Immature natural killer cell (primary cell): ENCODE measurements around the gene USP32. TPM values are rescaled to one million over a fixed set of nuclear protein-coding genes. Genes with fewer than 3 reads are reported as not detected.
"Not testable (repeated sequence)": the region's sequence is repeated elsewhere in the genome, so short reads cannot be mapped to it uniquely, and the experiment has no call there.

Source experiments
- DNase-seq, 3 donors: peaks; one replicate each; pipeline ENCODE4 v3.0.0; 2022; ENCODE audit warnings: mixed read lengths in 1 of 3
- H3K27ac Mint-ChIP-seq, 6 donors: one replicate each; pipeline ENCODE4 v1.8.0; 2020; ENCODE audit warnings: mixed read lengths in 6 of 6, mild to moderate bottlenecking in 5 of 6, inconsistent platforms in 4 of 6, moderate library complexity in 3 of 6
- H3K27me3 Mint-ChIP-seq, 3 donors: one replicate each; pipeline ENCODE4 v1.8.0; 2020 to 2021; ENCODE audit warnings: low read depth in 3 of 3, mild to moderate bottlenecking in 3 of 3, mixed read lengths in 3 of 3, moderate library complexity in 3 of 3, inconsistent platforms in 1 of 3
- H3K36me3 Mint-ChIP-seq, 3 donors: one replicate each; pipeline ENCODE4 v1.8.0; 2020; ENCODE audit warnings: mixed read lengths in 3 of 3, inconsistent platforms in 2 of 3, mild to moderate bottlenecking in 2 of 3
- H3K4me1 Mint-ChIP-seq, 2 donors: one replicate each; pipeline ENCODE4 v1.8.0; 2020; ENCODE audit warnings: inconsistent platforms in 2 of 2, mild to moderate bottlenecking in 2 of 2, mixed read lengths in 2 of 2, moderate library complexity in 1 of 2
- H3K4me3 Mint-ChIP-seq, 5 donors: one replicate each; pipeline ENCODE4 v1.8.0; 2020; ENCODE audit warnings: mild to moderate bottlenecking in 5 of 5, mixed read lengths in 5 of 5, inconsistent platforms in 3 of 5, moderate library complexity in 3 of 5
- H3K9me3 Mint-ChIP-seq, 6 donors: one replicate each; pipeline ENCODE4 v1.8.0; 2020; ENCODE audit warnings: mild to moderate bottlenecking in 6 of 6, mixed read lengths in 6 of 6, inconsistent platforms in 4 of 6, moderate library complexity in 3 of 6
- polyA plus RNA-seq, 3 donors: library from polyadenylated mRNA; unstranded; fragments of 300-500 nt; fragmentation: Illumina TruSeq; gene quantifications; one replicate each; pipeline ENCODE4 v1.2.3, GENCODE V29; 2021

USP32 gene
- polyA plus RNA-seq, 3 donors from 2014 or later = 4.5 to 8.1 (median 5.5) TPM

- H3K4me1 Mint-ChIP-seq = peaks cover 33 to 38% of the 10 kb centered on the region in 2 donors
Observed at GRCh38 chr17:60393840-60394723, 2.1 kb upstream of the USP32 start.

GRCh38 chr17:60392845-60393702 lies 1.1 kb upstream of the USP32 start:
- peak overlapping the region; percentile 93 to 98 (median 97) for H3K27ac Mint-ChIP-seq
- H3K36me3 Mint-ChIP-seq = no peaks in the 10 kb centered on the region
- peaks cover 35 to 43% of the 10 kb centered on the region in 2 donors for H3K4me1 Mint-ChIP-seq
- DNase-seq = peak; percentile 10 to 27 (median 16)
- H3K4me3 Mint-ChIP-seq = peak overlapping the region; percentile 94 to 97 (median 95)
- no peaks in the 10 kb centered on the region for H3K9me3 Mint-ChIP-seq
- peaks cover 8 to 13% (median 13%) of the 10 kb centered on the region in 3 donors for H3K27me3 Mint-ChIP-seq

More at GRCh38 chr17:60393840-60394723, 2.1 kb upstream of the USP32 start:
- Mint-ChIP-seq H3K27ac (peak overlapping the region; percentile 4 to 98 (median 79)), H3K27me3 (peaks cover 8 to 13% (median 13%) of the 10 kb centered on the region in 3 donors), H3K4me3 (peak overlapping the region in 1 of 5 donors; percentile 27), H3K9me3 (no peaks in the 10 kb centered on the region), H3K36me3 (no peaks in the 10 kb centered on the region)
- DNase-seq = no peak

GRCh38 chr17:60391471-60392041 lies 377 bp downstream of the USP32 start:
- no peak for DNase-seq
- Mint-ChIP-seq H3K4me1 (peaks cover 37 to 49% of the 10 kb centered on the region in 2 donors), H3K27ac (peak overlapping the region; percentile 88 to 98 (median 95)), H3K27me3 (peaks cover 8 to 13% (median 13%) of the 10 kb centered on the region in 3 donors), H3K9me3 (no peaks in the 10 kb centered on the region), H3K4me3 (peak overlapping the region; percentile 94 to 97 (median 95)), H3K36me3 (no peaks in the 10 kb centered on the region)

- DNase-seq = peak in 2 of 3 donors; percentile 19 to 23
- H3K27me3 Mint-ChIP-seq = peaks cover 8 to 13% (median 13%) of the 10 kb centered on the region in 3 donors
Observed at GRCh38 chr17:60390925-60391470, 935 bp downstream of the USP32 start.

GRCh38 chr17:60390186-60390585 lies 1.7 kb downstream of the USP32 start:
- DNase-seq = no peak
- Mint-ChIP-seq H3K27ac (peak overlapping the region; percentile 20 to 98 (median 95)), H3K36me3 (no peaks in the 10 kb centered on the region)

More at GRCh38 chr17:60390925-60391470, 935 bp downstream of the USP32 start:
- Mint-ChIP-seq H3K36me3 (no peaks in the 10 kb centered on the region), H3K9me3 (no peaks in the 10 kb centered on the region), H3K27ac (peak overlapping the region; percentile 88 to 98 (median 95)), H3K4me1 (peaks cover 41 to 53% of the 10 kb centered on the region in 2 donors), H3K4me3 (peak overlapping the region; percentile 94 to 97 (median 95))

GRCh38 chr17:60388742-60389141 lies 3.2 kb downstream of the USP32 start:
- DNase-seq = no peak
- no peaks in the 10 kb centered on the region for H3K9me3 Mint-ChIP-seq
- H3K27me3 Mint-ChIP-seq = peaks cover 8 to 13% (median 13%) of the 10 kb centered on the region in 3 donors
- peaks cover 58 to 65% of the 10 kb centered on the region in 2 donors for H3K4me1 Mint-ChIP-seq
- no peak overlapping the region for H3K4me3 Mint-ChIP-seq
- no peak overlapping the region for H3K27ac Mint-ChIP-seq
- H3K36me3 Mint-ChIP-seq = no peaks in the 10 kb centered on the region

More at GRCh38 chr17:60390186-60390585, 1.7 kb downstream of the USP32 start:
- Mint-ChIP-seq H3K9me3 (no peaks in the 10 kb centered on the region), H3K4me3 (peak overlapping the region; percentile 94 to 97 (median 95)), H3K4me1 (peaks cover 45 to 55% of the 10 kb centered on the region in 2 donors), H3K27me3 (peaks cover 8 to 13% (median 13%) of the 10 kb centered on the region in 3 donors)

- no peak overlapping the region for H3K4me3 Mint-ChIP-seq
- peaks cover 58 to 66% of the 10 kb centered on the region in 2 donors for H3K4me1 Mint-ChIP-seq
- no peaks in the 10 kb centered on the region for H3K36me3 Mint-ChIP-seq
- H3K9me3 Mint-ChIP-seq = no peaks in the 10 kb centered on the region
- peaks cover 8 to 13% (median 11%) of the 10 kb centered on the region in 3 donors for H3K27me3 Mint-ChIP-seq
- no peak overlapping the region for H3K27ac Mint-ChIP-seq
- DNase-seq = no peak
Observed at GRCh38 chr17:60387666-60388065, 4.3 kb downstream of the USP32 start.

- H3K4me1 Mint-ChIP-seq = peaks cover 58 to 69% of the 10 kb centered on the region in 2 donors
- H3K9me3 Mint-ChIP-seq = no peaks in the 10 kb centered on the region
- H3K36me3 Mint-ChIP-seq = no peaks in the 10 kb centered on the region
- no peak overlapping the region for H3K4me3 Mint-ChIP-seq
- H3K27ac Mint-ChIP-seq = no peak overlapping the region
- DNase-seq = no peak
- H3K27me3 Mint-ChIP-seq = peaks cover 3 to 4% (median 3%) of the 10 kb centered on the region in 3 donors
Observed at GRCh38 chr17:60386147-60387058, 5.5 kb downstream of the USP32 start.

GRCh38 chr17:60384921-60385320 lies 7.0 kb downstream of the USP32 start:
- H3K36me3 Mint-ChIP-seq, H3K27me3 Mint-ChIP-seq, DNase-seq, H3K9me3 Mint-ChIP-seq: not testable (repeated sequence)
- Mint-ChIP-seq H3K4me1 (peaks cover 43 to 54% of the 10 kb centered on the region in 2 donors), H3K4me3 (peak overlapping the region in 1 of 5 donors; percentile 44), H3K27ac (peak overlapping the region in 1 of 6 donors; percentile 80)

- no peaks in the 10 kb centered on the region for H3K36me3 Mint-ChIP-seq
- H3K9me3 Mint-ChIP-seq = no peaks in the 10 kb centered on the region
- peak overlapping the region in 1 of 6 donors; percentile 2 for H3K27ac Mint-ChIP-seq
- no peak overlapping the region for H3K4me3 Mint-ChIP-seq
- no peaks in the 10 kb centered on the region for H3K27me3 Mint-ChIP-seq
- H3K4me1 Mint-ChIP-seq = peaks cover 38 to 47% of the 10 kb centered on the region in 2 donors
- DNase-seq = no peak
Observed at GRCh38 chr17:60383379-60383778, 8.6 kb downstream of the USP32 start.

- Mint-ChIP-seq H3K9me3 (no peaks in the 10 kb centered on the region), H3K4me3 (no peak overlapping the region), H3K27ac (no peak overlapping the region), H3K4me1 (peaks cover 33 to 42% of the 10 kb centered on the region in 2 donors), H3K36me3 (no peaks in the 10 kb centered on the region), H3K27me3 (no peaks in the 10 kb centered on the region)
- DNase-seq = no peak
Observed at GRCh38 chr17:60381958-60382357, 10.0 kb downstream of the USP32 start.

GRCh38 chr17:60379461-60379860 lies 12.5 kb downstream of the USP32 start:
- H3K4me3 Mint-ChIP-seq, H3K27me3 Mint-ChIP-seq, DNase-seq, H3K9me3 Mint-ChIP-seq, H3K27ac Mint-ChIP-seq, H3K36me3 Mint-ChIP-seq: not testable (repeated sequence)
- peaks cover 16 to 27% of the 10 kb centered on the region in 2 donors for H3K4me1 Mint-ChIP-seq
